HepG2 (cell line): Measurements from ENCODE around the gene SIRT1. TPM values are rescaled to one million over a fixed set of nuclear protein-coding genes. Genes with fewer than 3 reads are reported as not detected.

ENCODE experiments used
- ATF1 ChIP-seq: IDR thresholded peaks from 2 replicates; pipeline ENCODE4 v1.6.1; 2016; ENCODE audit warnings: mild to moderate bottlenecking, control low read depth
- BRD4 ChIP-seq: sonication (generic); formaldehyde crosslinking; IDR thresholded peaks from 2 replicates; pipeline ENCODE4 v1.4.0; 2020; ENCODE audit warnings: missing genetic modification reagents
- CCDC6 ChIP-seq: sonication (generic); formaldehyde crosslinking; IDR thresholded peaks from 2 replicates; pipeline ENCODE4 v1.8.1; 2022; ENCODE audit warnings: mild to moderate bottlenecking, missing genetic modification reagents, moderate library complexity
- CREB1 ChIP-seq, 2 experiments: fragments of 450-650 bp in 1 of 2; IDR thresholded peaks; 2 replicates each; pipeline ENCODE4 v1.6.1; 2016 to 2017; ENCODE audit warnings: control low read depth in 1 of 2, mild to moderate bottlenecking in 1 of 2, missing compliant biosample characterization in 1 of 2, missing genetic modification characterization in 1 of 2
- FOXK2 ChIP-seq: fragments of 450-650 bp; IDR thresholded peaks from 2 replicates; pipeline ENCODE4 v1.6.1; 2016
- GPBP1L1 ChIP-seq: sonication (generic); formaldehyde crosslinking; IDR thresholded peaks from 2 replicates; pipeline ENCODE4 v1.5.0; 2020; ENCODE audit warnings: mild to moderate bottlenecking, missing genetic modification reagents
- GPN1 ChIP-seq: sonication (generic); formaldehyde crosslinking; IDR thresholded peaks from 2 replicates; pipeline ENCODE4 v1.5.1; 2020; ENCODE audit warnings: missing genetic modification reagents, borderline replicate concordance
- GTF3A ChIP-seq: sonication (generic); formaldehyde crosslinking; conservative IDR thresholded peaks from 2 replicates; pipeline ENCODE4 v1.4.0; 2020; ENCODE audit warnings: mild to moderate bottlenecking, missing genetic modification reagents
- HES4 ChIP-seq: sonication (generic); formaldehyde crosslinking; IDR thresholded peaks from 2 replicates; pipeline ENCODE4 v1.9.0; 2021; ENCODE audit warnings: mild to moderate bottlenecking, missing genetic modification reagents, borderline replicate concordance
- HOXA7 ChIP-seq: sonication (generic); formaldehyde crosslinking; IDR thresholded peaks from 2 replicates; pipeline ENCODE4 v1.8.1; 2022; ENCODE audit warnings: mild to moderate bottlenecking, missing genetic modification reagents, moderate library complexity
- KAT7 ChIP-seq: IDR thresholded peaks from 2 replicates; pipeline ENCODE4 v1.6.1; 2018; ENCODE audit warnings: borderline replicate concordance, missing compliant biosample characterization
- KDM6A ChIP-seq: IDR thresholded peaks from 2 replicates; pipeline ENCODE4 v1.6.1; 2016; ENCODE audit warnings: low read depth
- LBX2 ChIP-seq: sonication (generic); formaldehyde crosslinking; IDR thresholded peaks from 2 replicates; pipeline ENCODE4 v1.5.0; 2020; ENCODE audit warnings: missing genetic modification reagents, mild to moderate bottlenecking, borderline replicate concordance
- MBNL3 ChIP-seq: fragments of 250-450 bp; sonication (Bioruptor Pico); conservative IDR thresholded peaks from 2 replicates; pipeline ENCODE4 v1.8.0; 2022; ENCODE audit warnings: mild to moderate bottlenecking, inconsistent platforms
- NFIC ChIP-seq: IDR thresholded peaks from 2 replicates; pipeline ENCODE4 v1.6.1; 2012; ENCODE audit warnings: mild to moderate bottlenecking, low read length, inconsistent platforms
- PTBP1 ChIP-seq: fragments of 200-400 bp; formaldehyde crosslinking; IDR thresholded peaks from 2 replicates; pipeline ENCODE4 v1.6.1; 2018; ENCODE audit warnings: low read length, low read depth; ENCODE audit not compliant: poor library complexity, severe bottlenecking
- SMAD3 ChIP-seq: sonication (generic); formaldehyde crosslinking; IDR thresholded peaks from 2 replicates; pipeline ENCODE4 v1.4.0; 2020; ENCODE audit warnings: missing genetic modification reagents
- TAF15 ChIP-seq: fragments of 200-400 bp; formaldehyde crosslinking; IDR thresholded peaks from one replicate; pipeline ENCODE4 v1.6.1; 2018; ENCODE audit warnings: mild to moderate bottlenecking, low read depth, low read length; ENCODE audit not compliant: poor library complexity, severe bottlenecking
- YEATS2 ChIP-seq: sonication (generic); formaldehyde crosslinking; IDR thresholded peaks from 2 replicates; pipeline ENCODE4 v1.4.0; 2020; ENCODE audit warnings: missing genetic modification reagents, borderline replicate concordance
- ZBTB3 ChIP-seq: sonication (generic); formaldehyde crosslinking; IDR thresholded peaks from 2 replicates; pipeline ENCODE4 v1.4.0; 2020; ENCODE audit warnings: low read depth, mild to moderate bottlenecking, moderate library complexity, missing genetic modification reagents, borderline replicate concordance
- ZFP62 ChIP-seq: sonication (generic); formaldehyde crosslinking; IDR thresholded peaks from 2 replicates; pipeline ENCODE4 v1.4.0; 2020; ENCODE audit warnings: missing genetic modification reagents
- ZNF430 ChIP-seq: sonication (generic); formaldehyde crosslinking; IDR thresholded peaks from 2 replicates; pipeline ENCODE4 v1.9.0; 2021; ENCODE audit warnings: mild to moderate bottlenecking, missing genetic modification reagents
- ZNF713 ChIP-seq: sonication (generic); formaldehyde crosslinking; IDR thresholded peaks from 2 replicates; pipeline ENCODE4 v1.4.0; 2020; ENCODE audit warnings: mild to moderate bottlenecking, missing genetic modification reagents
- ZNF776 ChIP-seq: sonication (generic); formaldehyde crosslinking; IDR thresholded peaks from 2 replicates; pipeline ENCODE4 v1.4.0; 2020; ENCODE audit warnings: mild to moderate bottlenecking, missing genetic modification reagents
- ZSCAN21 ChIP-seq: sonication (generic); formaldehyde crosslinking; IDR thresholded peaks from 2 replicates; pipeline ENCODE4 v1.8.0; 2022; ENCODE audit warnings: mild to moderate bottlenecking, missing genetic modification reagents, moderate library complexity, borderline replicate concordance
- ZSCAN22 ChIP-seq: sonication (generic); formaldehyde crosslinking; IDR thresholded peaks from 2 replicates; pipeline ENCODE4 v1.4.0; 2020; ENCODE audit warnings: mild to moderate bottlenecking, missing genetic modification reagents
- ZZZ3 ChIP-seq: sonication (generic); formaldehyde crosslinking; IDR thresholded peaks from 2 replicates; pipeline ENCODE4 v1.4.0; 2020; ENCODE audit warnings: missing genetic modification reagents, mild to moderate bottlenecking, borderline replicate concordance
- polyA plus RNA-seq, 8 experiments: library from polyadenylated mRNA; depleted of rRNA in 3 of 8; stranded (reverse) in 7 of 8; unstranded in 1 of 8; fragments of >200 nt; fragmentation: Illumina TruSeq in 4 of 8; extraction: Trizol in 4 of 8; gene quantifications; 2 replicates each; pipeline versions ENCODE4 v1.2.1 to v1.2.3, GENCODE V29; 2011 to 2016; ENCODE audit warnings: low read depth in 4 of 8, missing spikeins in 1 of 8, mixed read lengths in 1 of 8; ENCODE audit not compliant: insufficient read depth in 1 of 8
- total RNA-seq, 5 experiments: library from RNA; depleted of rRNA; stranded (reverse); fragments of >200 nt; fragmentation: Illumina TruSeq; extraction: Trizol; gene quantifications; 2 replicates each; pipeline ENCODE4 v1.2.3, GENCODE V29; 2016; ENCODE audit warnings: low read depth in 1 of 5
- TF ChIP-seq, protein P1 (sequence below): sonication (generic); formaldehyde crosslinking; IDR thresholded peaks from 2 replicates; pipeline ENCODE4 v1.4.0; 2020; ENCODE audit warnings: mild to moderate bottlenecking, missing genetic modification reagents

Gene SIRT1
- total and polyA plus RNA-seq, 2 of the 13 experiments (the other 11 are each of a cell fraction or from before 2014, with no cell fraction given) = 9.4 to 10.2 TPM

DNA sequence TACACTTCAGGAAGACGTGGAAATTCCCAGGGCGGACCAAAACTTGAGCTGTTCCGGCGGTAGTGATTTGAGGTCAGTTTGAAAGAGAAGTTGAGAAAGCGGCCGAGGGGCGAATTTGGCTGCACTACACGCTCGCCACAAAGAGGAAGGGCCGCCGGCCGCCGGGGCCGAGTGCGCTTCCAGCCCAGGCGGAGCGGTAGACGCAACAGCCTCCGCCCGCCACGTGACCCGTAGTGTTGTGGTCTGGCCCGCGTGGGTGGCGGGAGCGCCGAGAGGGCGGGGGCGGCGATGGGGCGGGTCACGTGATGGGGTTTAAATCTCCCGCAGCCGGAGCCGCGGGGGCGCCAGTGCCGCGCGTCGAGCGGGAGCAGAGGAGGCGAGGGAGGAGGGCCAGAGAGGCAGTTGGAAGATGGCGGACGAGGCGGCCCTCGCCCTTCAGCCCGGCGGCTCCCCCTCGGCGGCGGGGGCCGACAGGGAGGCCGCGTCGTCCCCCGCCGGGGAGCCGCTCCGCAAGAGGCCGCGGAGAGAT lies at the start of gene SIRT1 (continued):
- TF ChIP-seq ZBTB3 (CRISPR knock-in tag) (no peak), ZSCAN22 (no peak), CREB1 (IDR thresholded peaks at IDR 0.05) (peak; percentile 57; the same call in 1 of the 2 replicates), CREB1 (CRISPR knock-in tag; IDR thresholded peaks at IDR 0.05) (no peak; the same call in 1 of the 2 replicates), MBNL3 (CRISPR knock-in tag) (no peak), YEATS2 (CRISPR knock-in tag) (peak; percentile 86), ZNF776 (CRISPR knock-in tag) (peak; percentile 87), CCDC6 (CRISPR knock-in tag) (peak; percentile 73; the same call in 1 of the 2 replicates), HOXA7 (CRISPR knock-in tag) (no peak), FOXK2 (peak; percentile 93), KAT7 (peak; percentile 74; the same call in 1 of the 2 replicates), GPN1 (CRISPR knock-in tag) (no peak), KDM6A (CRISPR knock-in tag) (no peak), ZZZ3 (CRISPR knock-in tag) (no peak), SMAD3 (peak; percentile 85; the same call in 1 of the 2 replicates), HES4 (CRISPR knock-in tag) (0 out of 2 replicates have a peak, but pooled peaks have one; percentile 13), GTF3A (no peak), ATF1 (CRISPR knock-in tag) (no peak), ZNF430 (CRISPR knock-in tag) (peak; percentile 94), ZNF713 (CRISPR knock-in tag) (no peak), LBX2 (CRISPR knock-in tag) (no peak), GPBP1L1 (CRISPR knock-in tag) (no peak), ZSCAN21 (peak; percentile 95), ZFP62 (CRISPR knock-in tag) (no peak), BRD4 (peak; percentile 25; the same call in 1 of the 2 replicates), NFIC (no peak), TAF15 (no peak), PTBP1 (no peak)
- TF ChIP-seq, protein P1, sequence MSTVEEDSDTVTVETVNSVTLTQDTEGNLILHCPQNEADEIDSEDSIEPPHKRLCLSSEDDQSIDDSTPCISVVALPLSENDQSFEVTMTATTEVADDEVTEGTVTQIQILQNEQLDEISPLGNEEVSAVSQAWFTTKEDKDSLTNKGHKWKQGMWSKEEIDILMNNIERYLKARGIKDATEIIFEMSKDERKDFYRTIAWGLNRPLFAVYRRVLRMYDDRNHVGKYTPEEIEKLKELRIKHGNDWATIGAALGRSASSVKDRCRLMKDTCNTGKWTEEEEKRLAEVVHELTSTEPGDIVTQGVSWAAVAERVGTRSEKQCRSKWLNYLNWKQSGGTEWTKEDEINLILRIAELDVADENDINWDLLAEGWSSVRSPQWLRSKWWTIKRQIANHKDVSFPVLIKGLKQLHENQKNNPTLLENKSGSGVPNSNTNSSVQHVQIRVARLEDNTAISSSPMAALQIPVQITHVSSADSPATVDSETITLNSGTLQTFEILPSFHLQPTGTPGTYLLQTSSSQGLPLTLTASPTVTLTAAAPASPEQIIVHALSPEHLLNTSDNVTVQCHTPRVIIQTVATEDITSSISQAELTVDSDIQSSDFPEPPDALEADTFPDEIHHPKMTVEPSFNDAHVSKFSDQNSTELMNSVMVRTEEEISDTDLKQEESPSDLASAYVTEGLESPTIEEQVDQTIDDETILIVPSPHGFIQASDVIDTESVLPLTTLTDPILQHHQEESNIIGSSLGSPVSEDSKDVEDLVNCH = no peak
